ENCODE results near the gene TBX4. TPM values are rescaled to one million over a fixed set of nuclear protein-coding genes. Genes with fewer than 3 reads are reported as not detected.

Gene TBX4
- total and polyA plus RNA-seq, 2 of the 13 experiments (the other 11 are each of a cell fraction or from before 2014, with no cell fraction given) = 0.11 to 1.1 TPM

- peak; percentile 96 for TF ChIP-seq KDM2A (CRISPR knock-in tag; IDR thresholded peaks at IDR 0.05; ENCODE audit: borderline replicate concordance, low read depth)
- peak; percentile 40; the same call in 1 of the 2 replicates for TF ChIP-seq STAT5B (CRISPR knock-in tag; IDR thresholded peaks at IDR 0.05)
- peak; percentile 80; the same call in 1 of the 2 replicates for TF ChIP-seq SMC3 (IDR thresholded peaks at IDR 0.05; ENCODE audit: low read length)
- peak; percentile 49; the same call in 1 of the 2 replicates for TF ChIP-seq CHD2 (IDR thresholded peaks at IDR 0.05; ENCODE audit: low read depth, low read length)
- TF ChIP-seq ZNF557 (CRISPR knock-in tag; IDR thresholded peaks at IDR 0.05) = no peak
- peak; percentile 92 for TF ChIP-seq XRCC5 (optimal IDR thresholded peaks at IDR 0.05; ENCODE audit: low read length)
- peak; percentile 97 for TF ChIP-seq EED (CRISPR knock-in tag; IDR thresholded peaks at IDR 0.05)
- TF ChIP-seq ZNF256 (CRISPR knock-in tag; conservative IDR thresholded peaks at IDR 0.05) = peak; percentile 85
- peak; percentile 91; the same call in 1 of the 2 replicates for TF ChIP-seq KDM5B (CRISPR knock-in tag; IDR thresholded peaks at IDR 0.05; ENCODE audit: borderline replicate concordance)
- TF ChIP-seq ZNF367 (CRISPR knock-in tag; IDR thresholded peaks at IDR 0.05; ENCODE audit: borderline replicate concordance) = peak; percentile 36; the same call in 1 of the 2 replicates
- no peak for TF ChIP-seq MAFG (CRISPR knock-in tag; IDR thresholded peaks at IDR 0.05)
- peak; percentile 93 for TF ChIP-seq BCL3 (CRISPR knock-in tag; IDR thresholded peaks at IDR 0.05)
- TF ChIP-seq ZBTB44 (CRISPR knock-in tag; IDR thresholded peaks at IDR 0.05) = no peak
- TF ChIP-seq ZNF740 (CRISPR knock-in tag; IDR thresholded peaks at IDR 0.05) = 0 out of 2 replicates have a peak, but pooled peaks have one; percentile 32
- TF ChIP-seq SP140L (CRISPR knock-in tag; IDR thresholded peaks at IDR 0.05; ENCODE audit: borderline replicate concordance) = 0 out of 2 replicates have a peak, but pooled peaks have one; percentile 70
- no peak for TF ChIP-seq HNRNPUL1 (IDR thresholded peaks at IDR 0.05; ENCODE audit: low read depth, low read length)
- TF ChIP-seq, protein P1, sequence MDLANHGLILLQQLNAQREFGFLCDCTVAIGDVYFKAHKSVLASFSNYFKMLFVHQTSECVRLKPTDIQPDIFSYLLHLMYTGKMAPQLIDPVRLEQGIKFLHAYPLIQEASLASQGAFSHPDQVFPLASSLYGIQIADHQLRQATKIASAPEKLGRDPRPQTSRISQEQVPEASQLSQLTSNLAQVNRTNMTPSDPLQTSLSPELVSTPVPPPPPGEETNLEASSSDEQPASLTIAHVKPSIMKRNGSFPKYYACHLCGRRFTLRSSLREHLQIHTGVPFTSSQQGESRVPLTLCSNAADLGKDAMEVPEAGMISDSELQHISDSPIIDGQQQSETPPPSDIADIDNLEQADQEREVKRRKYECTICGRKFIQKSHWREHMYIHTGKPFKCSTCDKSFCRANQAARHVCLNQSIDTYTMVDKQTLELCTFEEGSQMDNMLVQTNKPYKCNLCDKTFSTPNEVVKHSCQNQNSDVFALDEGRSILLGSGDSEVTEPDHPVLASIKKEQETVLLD (CRISPR knock-in tag; IDR thresholded peaks at IDR 0.05; ENCODE audit: low read depth) = peak; percentile 79
- TF ChIP-seq, protein P2, sequence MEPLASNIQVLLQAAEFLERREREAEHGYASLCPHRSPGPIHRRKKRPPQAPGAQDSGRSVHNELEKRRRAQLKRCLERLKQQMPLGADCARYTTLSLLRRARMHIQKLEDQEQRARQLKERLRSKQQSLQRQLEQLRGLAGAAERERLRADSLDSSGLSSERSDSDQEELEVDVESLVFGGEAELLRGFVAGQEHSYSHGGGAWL (CRISPR knock-in tag; IDR thresholded peaks at IDR 0.05) = peak; percentile 93
- TF ChIP-seq CREB3 (CRISPR knock-in tag; IDR thresholded peaks at IDR 0.05) = peak; percentile 91
- peak; percentile 19; the same call in 1 of the 2 replicates for TF ChIP-seq ZNF180 (CRISPR knock-in tag; IDR thresholded peaks at IDR 0.05; ENCODE audit: borderline replicate concordance, low read depth)
These were observed 39.9 kb upstream of the TBX4 start (continued) for GRCh38 chr17:61412143-61412859.

Measured in HepG2 (cell line).